Measurements from ENCODE around the gene ODAD2.

- TF ChIP-seq CTCF (IDR thresholded peaks at IDR 0.05) (no peak), REST (IDR thresholded peaks at IDR 0.05; ENCODE audit: insufficient read depth in 1 of 2, low read depth in 2 of 2, low read length in 1 of 2) (no peak), POLR2AphosphoS5 (IDR thresholded peaks at IDR 0.05; ENCODE audit: low read depth, low read length) (no peak), SIN3A (IDR thresholded peaks at IDR 0.05; ENCODE audit: borderline replicate concordance, insufficient read depth, low read depth, low read length) (no peak)
These were observed 45.1 kb upstream of the ODAD2 start for GRCh38 chr10:28043941-28044340.
